NCI-H2196 treated with DMSO at 0.1 percent for 48 hours (cell line): ENCODE data around the gene WBP2NL.
A peak's percentile ranks its signal among the peaks of the same experiment; 100 is the strongest.
"Not testable (repeated sequence)": the region's sequence is repeated elsewhere in the genome, so short reads cannot be mapped to it uniquely, and the experiment has no call there.

Source experiments
- DNase-seq: peaks from one replicate; lab custom pipeline; 2025; ENCODE audit not compliant: unreplicated experiment; lab: John Stamatoyannopoulos, UW

The WBP2NL gene, protein sequence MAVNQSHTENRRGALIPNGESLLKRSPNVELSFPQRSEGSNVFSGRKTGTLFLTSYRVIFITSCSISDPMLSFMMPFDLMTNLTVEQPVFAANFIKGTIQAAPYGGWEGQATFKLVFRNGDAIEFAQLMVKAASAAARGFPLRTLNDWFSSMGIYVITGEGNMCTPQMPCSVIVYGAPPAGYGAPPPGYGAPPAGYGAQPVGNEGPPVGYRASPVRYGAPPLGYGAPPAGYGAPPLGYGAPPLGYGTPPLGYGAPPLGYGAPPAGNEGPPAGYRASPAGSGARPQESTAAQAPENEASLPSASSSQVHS

DNA sequence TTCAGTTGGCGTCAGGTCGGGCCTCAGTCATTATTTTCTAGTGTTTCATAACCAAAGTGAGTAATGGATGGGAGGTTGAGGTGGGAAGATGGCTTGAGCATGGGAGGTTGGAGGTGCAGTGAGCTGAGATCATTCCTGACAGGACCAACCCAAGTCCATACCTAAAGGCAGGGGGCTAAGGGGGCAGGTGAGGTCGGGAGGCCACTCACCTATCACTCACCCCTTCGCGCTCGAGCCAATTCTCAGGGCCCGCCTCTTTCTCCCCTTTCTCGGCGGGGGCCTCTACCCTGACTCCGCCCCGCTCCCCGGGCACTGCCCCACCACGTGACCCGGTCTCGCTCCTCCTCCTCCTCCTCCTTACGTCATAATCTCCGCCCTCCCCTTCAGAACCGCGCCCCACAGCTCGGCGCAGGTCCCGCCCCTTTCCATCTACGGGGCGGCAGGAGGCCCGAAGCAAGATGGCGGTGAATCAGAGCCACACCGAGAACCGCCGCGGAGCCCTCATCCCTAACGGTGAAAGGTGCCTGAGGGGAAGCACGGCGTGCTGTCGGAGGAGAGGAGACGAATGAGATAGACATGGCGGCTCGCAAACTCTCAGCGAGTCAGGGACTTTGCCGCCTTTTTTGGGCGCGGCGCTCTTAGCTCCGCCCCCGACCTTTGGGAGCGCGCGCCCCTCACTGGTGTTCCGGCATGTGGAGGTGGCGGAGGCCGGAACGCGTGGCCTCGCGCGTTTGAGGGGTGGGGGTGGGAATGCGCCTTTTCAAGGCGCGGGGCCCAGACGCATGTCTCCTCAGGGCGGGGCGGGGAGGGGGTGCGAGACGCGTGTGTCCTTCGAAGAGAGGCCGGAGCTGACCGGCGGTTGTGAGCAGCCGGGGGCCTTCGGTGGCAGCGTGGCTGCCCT lies at the start of gene WBP2NL:
Gene WBP2NL, plus strand, starts transcription at position 428 of the 901 bp plus-strand sequence. Its CDS starts 31 bp downstream, at position 459.
- DNase-seq = no peak

DNA sequence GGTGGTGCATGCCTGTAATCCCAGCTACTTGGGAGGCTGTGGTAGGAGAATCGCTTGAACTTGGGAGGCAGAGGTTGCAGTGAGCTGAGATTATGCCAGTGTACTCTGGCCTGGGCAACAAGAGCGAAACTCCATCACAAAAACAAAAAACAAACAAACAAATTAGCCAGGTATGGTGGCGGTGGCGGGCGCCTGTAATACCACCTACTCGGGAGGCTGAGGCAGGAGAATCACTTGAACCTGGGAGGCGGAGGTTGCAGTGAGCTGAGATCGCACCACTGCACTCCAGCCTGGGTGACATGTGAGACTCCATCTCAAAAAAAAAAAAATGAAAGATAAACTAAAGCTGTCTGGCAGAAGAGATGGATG lies 49.7 kb upstream of the WBP2NL start:
- not testable (repeated sequence) for DNase-seq

DNA sequence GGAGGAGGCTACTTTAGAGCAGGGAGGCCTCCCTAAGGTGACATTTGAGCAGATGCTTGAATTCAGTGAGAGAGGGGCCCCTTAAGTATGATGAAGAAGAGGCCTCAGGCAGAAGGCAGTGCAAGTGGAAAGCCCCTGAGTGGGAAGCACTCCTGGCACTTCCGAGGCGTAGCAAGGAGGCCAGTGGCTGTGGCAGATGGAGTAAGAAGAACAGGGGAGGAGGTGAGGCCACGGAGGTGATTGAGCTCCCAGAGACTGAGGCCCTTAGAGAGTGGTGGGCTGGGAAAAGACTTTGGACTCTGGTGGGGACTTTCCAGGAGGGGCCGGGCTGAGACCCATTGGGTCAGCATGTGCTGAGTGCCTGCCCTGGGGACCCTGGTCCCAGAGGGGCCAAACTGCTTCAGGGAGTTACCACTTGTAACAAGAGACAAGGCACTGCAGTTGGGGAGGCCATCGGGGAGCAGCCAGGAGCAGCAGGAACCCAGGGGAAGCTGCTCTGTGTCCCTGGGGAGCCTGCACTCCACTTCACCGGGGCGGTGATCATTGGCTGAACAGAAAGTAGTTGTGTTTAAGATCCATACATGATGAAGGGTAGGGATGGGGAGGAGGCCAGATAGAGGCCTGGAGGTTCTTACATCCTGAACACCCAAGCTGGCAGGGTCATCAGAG lies 49.2 kb upstream of the WBP2NL start:
- no peak for DNase-seq

DNA sequence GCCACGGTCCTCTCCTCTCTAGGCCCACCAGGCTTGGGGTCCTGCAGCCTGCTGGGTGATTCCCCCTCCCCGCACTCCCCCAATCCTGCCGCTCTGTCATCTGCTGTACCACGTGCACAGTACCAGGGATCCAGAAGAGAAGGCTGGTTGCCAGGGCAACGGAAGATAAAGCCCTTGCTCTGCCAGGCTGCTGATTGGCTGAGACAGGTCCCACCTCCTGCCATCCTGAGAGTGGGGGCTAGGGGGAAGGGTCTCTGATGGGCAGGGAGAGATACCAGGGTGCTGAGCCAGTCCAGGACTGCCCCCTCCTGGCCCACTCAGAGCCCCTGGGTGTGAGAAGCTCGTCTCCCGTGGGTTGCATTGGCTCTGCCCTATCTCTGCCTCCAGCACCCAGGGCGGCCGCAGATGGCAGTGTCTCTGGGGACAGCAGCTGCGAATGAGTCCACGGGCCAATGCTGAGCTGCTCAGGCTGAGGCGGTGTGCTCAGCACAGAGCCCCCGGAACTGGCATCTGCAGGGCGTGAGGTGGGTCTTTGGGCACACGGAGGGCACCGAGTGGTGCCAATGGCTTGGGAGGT lies 46.6 kb upstream of the WBP2NL start, which contains the start of gene SMIM45:
Gene SMIM45, plus strand, starts transcription at position 253 of the 577 bp plus-strand sequence.
- no peak for DNase-seq

DNA sequence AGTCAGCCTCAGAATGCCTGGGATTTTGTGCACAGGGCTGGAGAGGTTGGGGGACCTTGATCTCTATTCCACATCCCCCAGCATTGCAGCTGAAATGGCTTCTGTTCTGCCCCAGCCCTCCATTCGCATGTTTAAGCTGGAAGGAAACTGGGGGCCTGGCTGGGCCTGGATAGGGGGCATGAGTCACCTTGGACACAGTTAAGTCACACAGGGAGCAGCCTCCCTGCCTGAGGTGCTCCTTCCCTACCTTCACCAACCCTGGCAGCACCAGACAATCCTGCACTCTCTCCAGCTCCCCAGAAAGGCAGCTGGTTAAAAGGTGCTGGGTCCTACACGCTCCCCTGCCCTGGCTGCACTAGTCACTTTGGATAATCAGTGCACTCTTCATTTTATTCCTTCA lies 45.9 kb upstream of the WBP2NL start:
- no peak for DNase-seq

DNA sequence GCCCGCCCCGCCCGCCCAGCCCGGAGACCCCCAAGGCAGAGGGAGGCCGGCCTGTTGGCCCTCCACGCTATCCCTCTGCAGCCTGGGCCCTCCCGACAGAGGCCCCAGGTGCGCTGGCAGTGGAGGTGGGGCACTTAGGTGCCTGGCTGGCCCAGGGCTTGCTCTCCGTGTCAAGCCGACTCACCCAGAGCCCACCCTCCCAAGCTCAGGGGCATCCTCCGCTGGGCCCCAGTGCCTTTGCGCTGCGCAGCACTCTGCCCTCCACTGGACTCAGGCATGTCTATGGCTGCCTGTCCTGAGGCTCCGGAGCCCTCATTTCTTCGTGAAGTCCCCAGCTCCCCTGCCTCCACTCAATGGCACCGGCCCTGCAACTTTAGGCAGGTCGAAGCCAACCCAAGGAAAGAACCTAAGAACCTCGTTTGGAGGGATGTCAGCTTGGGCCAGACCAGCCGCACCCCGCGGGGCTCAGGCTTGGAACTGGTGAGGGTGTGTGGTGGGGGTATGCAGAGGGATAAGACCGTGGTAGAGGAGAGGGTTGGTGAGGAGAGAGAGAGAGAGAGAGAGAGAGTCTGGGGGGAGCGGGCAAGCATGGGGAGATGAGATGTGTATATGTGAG lies 40.5 kb upstream of the WBP2NL start:
- DNase-seq = no peak

DNA sequence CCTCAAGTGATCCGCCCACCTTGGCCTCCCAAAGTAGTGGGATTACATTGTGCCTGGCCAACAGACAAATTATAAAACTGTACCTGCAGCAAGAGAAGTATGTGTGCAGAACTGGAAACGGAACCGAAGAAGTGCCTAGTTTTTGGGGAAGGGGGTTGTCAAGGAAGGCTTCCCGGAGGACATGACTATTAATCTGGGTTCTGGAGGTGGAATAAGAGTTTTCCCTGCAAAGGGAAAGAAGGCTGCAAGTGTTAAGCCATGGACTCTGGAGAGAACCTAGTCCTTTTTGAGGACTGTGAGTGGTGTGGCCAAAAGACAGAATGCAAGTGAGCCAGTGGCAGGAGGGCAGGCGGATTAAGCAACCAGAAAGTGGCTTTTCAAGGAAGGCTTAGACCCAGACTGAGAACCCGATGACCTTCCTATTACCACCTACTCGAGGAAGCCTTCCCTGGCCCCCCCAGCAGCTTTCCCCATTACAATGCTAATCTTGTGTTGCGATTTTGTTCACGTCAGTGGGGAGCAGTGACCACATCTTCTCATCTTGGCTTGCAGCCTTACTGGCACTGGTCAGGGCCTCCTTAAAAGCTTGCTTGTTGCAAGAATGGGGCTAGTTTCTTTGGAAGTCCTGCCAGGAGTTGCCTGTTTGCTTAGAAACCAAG lies 35.0 kb upstream of the WBP2NL start:
- DNase-seq = no peak

DNA sequence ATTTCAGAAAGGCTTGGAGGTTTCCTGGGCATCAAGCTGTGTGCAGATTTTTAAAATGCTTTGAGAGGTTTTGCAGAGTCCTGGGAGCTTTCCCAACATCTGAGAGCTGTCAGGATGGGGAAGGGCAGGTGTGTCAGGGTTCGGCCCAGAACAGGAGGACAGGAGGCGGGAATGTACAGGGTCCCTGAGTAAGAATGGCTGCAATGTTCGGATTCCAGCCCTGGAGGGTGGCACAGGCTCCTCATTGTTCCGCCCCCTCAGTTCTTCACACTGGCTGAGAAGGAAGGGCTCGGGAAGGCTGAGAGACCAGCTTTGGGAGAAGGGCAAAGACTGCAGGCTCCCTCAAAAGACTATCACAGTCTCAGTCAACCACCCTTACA lies 34.5 kb upstream of the WBP2NL start:
- DNase-seq = no peak

DNA sequence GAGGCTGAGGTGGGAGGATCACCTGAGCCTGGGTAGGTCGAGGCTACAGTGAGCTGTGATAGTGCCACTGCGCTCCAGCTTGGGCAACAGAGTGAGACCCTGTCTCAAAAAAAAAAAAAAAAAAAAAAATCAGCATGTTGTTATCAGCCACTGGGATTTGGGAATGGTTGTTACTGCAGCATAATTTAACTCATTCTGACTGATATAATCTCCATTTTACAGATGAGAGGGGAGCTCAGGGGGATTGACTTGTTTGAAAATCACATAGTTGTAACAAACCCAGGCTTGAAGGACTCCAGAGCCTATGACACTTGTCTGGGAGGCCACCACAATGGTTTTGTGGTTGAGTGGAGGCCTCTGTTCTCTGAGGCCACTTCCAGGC lies 32.4 kb upstream of the WBP2NL start:
- DNase-seq = no peak

DNA sequence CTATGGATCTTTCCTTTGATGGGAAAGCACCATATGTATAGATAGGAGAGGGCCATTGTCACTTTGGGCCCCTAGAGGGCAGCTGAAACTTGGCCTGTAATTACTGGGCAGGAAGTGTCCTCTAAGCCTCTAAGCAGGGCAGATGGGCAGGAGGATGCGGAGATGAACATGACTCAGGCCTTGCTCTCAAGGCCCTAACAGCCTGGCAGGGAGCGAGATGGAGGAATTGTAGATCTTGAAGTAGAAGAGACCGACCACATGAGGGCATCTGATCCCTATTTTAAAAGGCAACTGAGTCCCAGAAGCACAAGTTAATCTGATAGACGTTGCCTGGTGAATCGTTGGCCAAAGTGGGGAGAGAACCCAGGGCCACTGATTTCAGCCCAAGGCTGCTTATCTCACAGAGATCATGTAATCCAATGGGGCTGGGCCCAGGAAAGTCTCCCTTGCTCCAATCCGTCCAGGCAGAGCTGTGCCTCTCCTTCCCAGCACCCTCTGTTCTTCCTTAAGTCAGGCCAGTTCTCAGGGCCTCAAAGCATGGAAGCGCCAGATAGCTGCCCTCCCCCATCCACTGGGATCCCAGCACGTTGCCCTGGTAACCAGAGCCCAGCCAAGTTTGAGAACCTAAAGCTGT lies 31.9 kb upstream of the WBP2NL start:
- DNase-seq = no peak

DNA sequence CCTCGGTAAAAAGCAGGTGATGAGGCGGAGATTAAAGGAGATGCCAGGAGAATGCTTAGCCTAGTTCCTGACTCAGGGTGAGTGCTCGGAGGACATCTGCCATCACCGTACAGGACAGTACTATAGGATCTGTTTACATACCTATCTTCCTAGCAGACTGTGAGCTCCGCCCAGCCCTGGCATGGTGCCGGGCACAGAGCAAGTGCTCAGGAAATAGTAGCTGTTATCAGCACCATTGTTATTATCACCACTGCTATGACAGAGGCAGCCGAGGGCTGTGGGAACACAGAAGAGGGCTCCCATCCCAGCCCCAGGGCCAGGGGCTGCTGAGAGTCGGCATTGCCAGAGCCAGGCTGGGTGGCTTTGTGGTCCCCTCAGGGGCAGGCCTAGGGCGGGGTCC lies 30.0 kb upstream of the WBP2NL start:
- peak; percentile 34 for DNase-seq

DNA sequence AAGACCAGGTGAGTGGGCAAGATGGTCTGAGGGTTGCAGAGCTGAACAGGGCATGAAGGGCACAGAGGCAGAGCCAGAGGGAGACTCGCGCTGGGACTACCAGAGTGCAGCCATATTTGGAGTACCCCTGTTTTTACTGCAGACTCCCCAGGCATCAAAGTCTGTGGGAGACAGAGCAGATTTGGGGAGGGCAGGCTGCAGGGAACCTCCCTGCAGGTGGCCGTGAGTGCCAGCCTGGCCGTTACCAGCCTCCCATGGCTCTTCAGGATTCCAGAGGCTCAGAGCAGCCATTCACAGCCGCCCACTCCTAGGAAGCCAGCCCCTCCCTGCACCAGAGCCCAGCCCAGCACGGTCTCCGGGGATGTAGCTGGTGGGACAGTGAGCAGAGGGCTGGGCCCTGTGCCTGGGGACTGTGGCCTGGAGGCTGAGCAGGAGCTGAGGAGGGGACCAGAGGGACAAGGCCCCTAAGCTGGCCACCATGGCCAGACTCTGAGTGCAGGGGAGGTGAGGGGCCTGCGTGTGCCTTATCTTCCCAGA lies 29.4 kb upstream of the WBP2NL start, which contains the start of gene SEPTIN3:
Gene SEPTIN3, plus strand, starts transcription at position 334 of the 537 bp plus-strand sequence. CDS start 2,050 bp downstream, outside the sequence.
- DNase-seq = no peak

DNA sequence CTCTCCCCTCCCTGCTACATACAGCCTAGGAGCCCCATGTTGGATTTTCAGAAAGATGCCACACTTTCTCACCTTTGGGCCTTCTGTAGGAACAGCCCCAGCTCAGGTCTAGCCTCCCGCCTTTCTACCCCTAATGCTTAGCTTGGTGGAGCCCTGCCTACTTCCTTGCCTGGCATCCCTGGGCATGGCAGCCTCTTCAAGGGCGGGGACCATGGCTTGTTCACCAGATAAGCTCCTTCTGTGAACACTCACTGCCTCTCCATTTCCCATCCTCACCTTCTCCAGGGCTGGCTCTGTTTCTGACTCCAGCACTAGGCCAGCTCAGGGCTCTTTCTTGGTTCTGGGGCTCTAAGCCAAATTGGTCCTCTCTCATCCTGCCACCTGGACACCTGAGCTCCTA lies 28.0 kb upstream of the WBP2NL start:
- no peak for DNase-seq

DNA sequence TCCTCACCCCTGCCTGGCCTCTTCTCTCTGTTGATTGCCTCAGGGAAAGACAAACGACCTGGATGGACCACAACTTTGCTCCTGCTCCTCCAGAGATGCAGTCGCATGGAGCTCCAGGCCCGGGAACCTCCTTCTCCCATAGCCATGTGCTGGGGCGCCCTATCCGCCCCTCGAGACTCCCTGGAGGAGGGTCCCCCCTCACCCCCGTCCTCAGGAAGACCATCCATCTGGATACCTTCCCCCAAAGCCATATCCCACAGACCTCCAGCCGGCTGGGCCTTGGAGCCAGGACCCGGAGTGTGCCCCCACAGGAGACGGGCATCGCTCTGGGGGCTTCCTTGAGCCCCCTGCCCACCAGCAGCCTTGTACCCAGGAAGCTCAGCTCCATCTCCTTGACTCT lies 27.2 kb upstream of the WBP2NL start:
- DNase-seq = no peak

DNA sequence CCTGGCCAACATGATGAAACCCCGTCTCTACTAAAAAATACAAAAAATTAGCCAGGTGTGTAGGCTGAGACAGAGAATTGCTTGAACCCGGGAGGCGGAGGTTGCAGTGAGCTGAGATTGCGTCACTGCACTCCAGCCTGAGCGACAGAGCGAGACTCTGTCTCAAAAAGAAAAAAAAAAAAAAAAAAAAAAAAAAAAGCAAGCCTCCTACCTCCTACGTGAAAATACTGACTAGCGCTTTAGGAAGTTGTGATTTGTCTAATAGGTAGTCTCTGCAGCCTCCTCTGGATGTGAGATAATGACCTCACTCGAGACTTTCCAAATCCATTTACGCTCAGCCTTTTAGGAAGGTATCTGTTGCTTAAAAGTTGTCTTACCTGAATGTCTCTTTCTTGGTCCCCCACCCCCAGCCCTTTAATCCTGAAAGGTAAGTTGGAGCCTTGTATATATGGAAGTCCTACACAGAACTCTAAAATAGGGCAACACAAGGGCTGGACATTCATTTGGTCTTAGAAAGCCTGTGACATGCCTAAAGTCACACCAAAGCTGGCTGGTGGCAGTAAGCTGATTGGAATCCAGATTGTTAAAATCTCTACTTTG lies 23.8 kb upstream of the WBP2NL start:
- no peak for DNase-seq

DNA sequence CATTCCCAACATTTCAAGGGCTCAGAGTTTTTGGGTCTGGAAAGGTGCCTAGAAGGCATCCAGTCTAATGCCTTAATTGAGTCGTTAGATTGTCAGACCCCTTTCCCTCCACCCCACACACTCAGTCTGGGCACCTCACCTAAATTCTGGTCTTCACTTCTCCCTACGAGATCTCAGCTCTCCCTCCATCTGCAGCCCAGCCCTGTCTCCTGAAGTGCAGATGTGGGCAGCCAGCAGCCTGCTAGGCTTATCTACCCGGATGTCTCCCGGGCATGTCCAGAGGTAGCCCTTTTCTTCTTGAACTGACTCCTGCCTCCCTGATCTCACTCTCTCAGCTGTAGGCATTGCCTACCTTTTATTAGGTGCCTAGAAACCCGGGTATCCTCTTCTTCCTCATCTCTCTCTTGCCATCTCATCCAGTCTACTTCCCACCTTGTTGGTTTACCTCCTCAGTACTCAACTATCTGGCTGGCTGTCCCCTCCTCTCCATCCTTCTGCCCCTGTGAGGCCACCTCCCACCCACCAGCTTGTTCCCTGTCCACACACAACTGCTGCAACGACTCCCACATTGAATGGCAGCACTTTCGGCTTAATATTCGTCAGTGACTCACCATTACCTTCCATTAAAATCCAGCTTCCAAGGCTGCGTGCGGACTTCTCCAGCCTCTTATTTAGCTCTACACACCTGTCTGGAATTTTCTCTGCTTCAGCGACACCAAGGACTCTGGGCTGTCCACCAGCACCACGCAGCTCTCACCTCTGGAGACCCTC lies 23.1 kb upstream of the WBP2NL start:
- no peak for DNase-seq

DNA sequence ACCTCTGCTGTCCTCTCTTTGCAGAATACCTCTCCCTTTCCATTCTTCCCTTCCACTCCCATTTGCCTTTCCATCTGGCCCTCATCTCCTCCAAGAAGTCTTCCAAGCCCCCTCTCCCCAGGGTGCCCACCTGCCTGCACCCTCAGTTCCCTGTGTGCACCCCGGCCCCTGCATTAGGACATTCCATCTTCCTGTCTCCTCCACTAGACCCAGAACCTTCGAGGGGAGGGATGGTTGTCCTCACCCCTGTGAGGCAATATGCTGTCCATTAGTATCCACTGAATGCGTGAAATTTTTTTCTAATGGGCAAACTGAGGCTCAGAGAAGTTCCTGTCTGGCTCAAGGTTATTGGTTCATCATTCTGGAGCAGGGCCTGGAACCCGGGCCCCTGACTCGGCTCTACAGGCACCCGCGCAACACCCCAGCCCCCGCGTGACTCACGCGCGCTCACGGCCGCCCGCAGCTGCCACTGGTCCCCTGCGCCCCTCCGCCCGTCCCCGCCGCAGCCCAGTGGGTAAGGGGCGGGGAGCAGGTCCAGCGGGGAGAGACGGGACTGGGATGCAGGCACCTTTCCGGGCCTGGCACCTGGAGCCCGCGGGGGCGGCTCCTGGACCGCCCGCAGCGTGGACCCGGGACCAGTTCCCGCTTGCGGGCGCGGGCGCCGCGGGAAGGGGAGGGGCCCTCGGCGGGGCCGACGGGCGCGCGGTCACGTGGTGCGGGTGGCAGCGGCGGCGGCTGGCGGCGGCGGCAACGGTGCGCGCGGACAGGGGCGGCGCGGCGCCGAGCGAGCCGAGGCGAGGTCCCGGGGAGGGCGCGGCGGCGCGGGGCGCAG lies 22.3 kb upstream of the WBP2NL start:
- DNase-seq = peak; percentile 36
